Measurements from ENCODE around the gene SLC4A2. TPM values are rescaled to one million over a fixed set of nuclear protein-coding genes. Genes with fewer than 3 reads are reported as not detected.

The SLC4A2 gene
- total RNA-seq, 4 donors from 2014 or later = 39.8 to 53.7 (median 45.0) TPM

- Histone ChIP-seq H3K4me3 (no peak overlapping the region), H3K27ac (no peak overlapping the region), H3K4me1 (peaks cover 13 to 33% (median 15%) of the 10 kb centered on the region in 3 donors), H3K27me3 (no peaks in the 10 kb centered on the region), H3K36me3 (peaks cover 3 to 52% (median 9%) of the 10 kb centered on the region in 3 donors), H3K9me3 (no peaks in the 10 kb centered on the region)
- WGBS, 2 donors = 94 to 95% methylated on average over 4 of the region's 4 CpGs
- intact Hi-C loops (cut with DNase I) = no loop called here
- no peak for TF ChIP-seq POLR2A (IDR thresholded peaks at IDR 0.05)
- no peak for TF ChIP-seq CTCF (IDR thresholded peaks at IDR 0.05)
- no peak for DNase-seq
These were observed 28.4 kb upstream of the SLC4A2 start for GRCh38 chr7:151031011-151031410.

- intact Hi-C loops (cut with DNase I) = no loop called here
- H3K36me3 ChIP-seq = peaks cover 9 to 73% (median 16%) of the 10 kb centered on the region in 3 donors
- TF ChIP-seq CTCF (IDR thresholded peaks at IDR 0.05) (no peak), POLR2A (IDR thresholded peaks at IDR 0.05) (no peak)
These were observed 26.2 kb upstream of the SLC4A2 start for GRCh38 chr7:151032936-151033863.

GRCh38 chr7:151033864-151034249 lies 25.5 kb upstream of the SLC4A2 start:
- WGBS, 2 donors = 100% methylated on average over 3 of the region's 5 CpGs; no CpG with 5 or more reads in 1 of the 2 donors
- H3K9me3 ChIP-seq = no peaks in the 10 kb centered on the region
- H3K27ac ChIP-seq = no peak overlapping the region
- DNase-seq = no peak
- H3K36me3 ChIP-seq = peaks cover 9 to 73% (median 16%) of the 10 kb centered on the region in 3 donors
- peaks cover 6 to 18% (median 13%) of the 10 kb centered on the region in 3 donors for H3K4me1 ChIP-seq
- no peaks in the 10 kb centered on the region for H3K27me3 ChIP-seq
- no peak for TF ChIP-seq POLR2A (IDR thresholded peaks at IDR 0.05)
- no peak for TF ChIP-seq CTCF (IDR thresholded peaks at IDR 0.05)
- no peak overlapping the region for H3K4me3 ChIP-seq
- intact Hi-C loops (cut with DNase I) = no loop called here

More at GRCh38 chr7:151032936-151033863, 26.2 kb upstream of the SLC4A2 start:
- H3K27ac ChIP-seq = no peak overlapping the region
- no peaks in the 10 kb centered on the region for H3K9me3 ChIP-seq
- no peak overlapping the region for H3K4me3 ChIP-seq
- peaks cover 5 to 14% (median 9%) of the 10 kb centered on the region in 3 donors for H3K4me1 ChIP-seq
- 83 to 89% methylated on average over 6 to 11 of the region's 17 CpGs for WGBS, 2 donors
- H3K27me3 ChIP-seq = no peaks in the 10 kb centered on the region
- DNase-seq = no peak

- Histone ChIP-seq H3K27ac (no peak overlapping the region), H3K36me3 (peaks cover 9 to 73% (median 16%) of the 10 kb centered on the region in 3 donors), H3K9me3 (no peaks in the 10 kb centered on the region), H3K4me1 (peaks cover 8 to 18% (median 13%) of the 10 kb centered on the region in 3 donors), H3K27me3 (no peaks in the 10 kb centered on the region), H3K4me3 (no peak overlapping the region)
- intact Hi-C loops (cut with DNase I) = no loop called here
- DNase-seq = no peak
- TF ChIP-seq POLR2A (IDR thresholded peaks at IDR 0.05) (no peak), CTCF (IDR thresholded peaks at IDR 0.05) (no peak)
- WGBS, 2 donors = 77 to 87% methylated on average over 4 to 9 of the region's 21 CpGs
These were observed 24.9 kb upstream of the SLC4A2 start for GRCh38 chr7:151034312-151035025.
